ENCODE results near the gene LCP2. TPM values are rescaled to one million over a fixed set of nuclear protein-coding genes. Genes with fewer than 3 reads are reported as not detected.

Gene LCP2
- total RNA-seq, 1 donor from 2014 or later: 254 TPM

DNA sequence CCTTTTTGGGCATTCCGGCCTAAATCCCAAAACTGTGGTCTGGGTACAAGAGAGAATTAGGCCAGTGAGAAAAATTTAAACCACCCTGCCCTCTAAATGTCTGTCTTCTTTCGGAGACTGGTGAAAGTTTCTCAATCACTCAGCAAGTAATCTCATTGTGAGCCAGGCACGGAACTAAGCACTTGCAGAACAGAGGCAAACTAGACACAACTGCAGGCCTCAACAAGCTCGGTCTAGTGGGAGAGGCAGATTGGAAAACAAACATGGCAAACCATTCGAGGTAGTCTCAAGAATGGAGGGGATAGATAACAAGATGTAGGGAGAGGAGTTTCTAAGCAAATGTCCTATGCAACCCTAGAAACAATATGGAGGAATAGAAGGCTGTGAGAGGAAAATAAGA lies 73.7 kb downstream of the LCP2 start:
- Mint-ChIP-seq H3K4me3 (ENCODE audit: low read depth) (no peak overlapping the region), H3K27me3 (ENCODE audit: low read depth) (no peaks in the 10 kb centered on the region), H3K36me3 (ENCODE audit: low read depth) (no peaks in the 10 kb centered on the region), H3K9me3 (no peaks in the 10 kb centered on the region), H3K27ac (no peak overlapping the region), H3K4me1 (ENCODE audit: low read depth) (peaks cover 3% of the 10 kb centered on the region)
- no peak for DNase-seq (ENCODE audit: low spot score)
- intact Hi-C loops (cut with micrococcal nuclease): no loop called here

DNA sequence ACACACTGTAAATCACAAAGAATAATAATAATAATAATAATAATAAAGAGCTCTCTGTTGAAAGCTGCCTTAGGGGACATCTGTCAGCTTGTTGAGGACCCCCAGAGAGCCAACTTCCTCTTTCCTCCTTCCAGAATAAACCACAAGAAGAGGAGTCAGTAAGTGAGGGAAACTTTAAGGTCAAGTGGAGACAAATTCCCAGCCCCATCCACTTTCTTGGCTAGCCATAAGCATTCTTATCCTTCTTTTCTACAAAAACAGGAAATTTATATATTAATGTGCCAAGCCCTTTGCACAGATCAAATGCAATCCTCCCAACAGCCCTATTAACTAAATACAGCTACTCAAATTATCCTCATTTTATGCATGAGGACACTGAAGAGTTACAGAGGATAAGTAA lies 74.2 kb downstream of the LCP2 start:
- Mint-ChIP-seq H3K36me3 (ENCODE audit: low read depth) (no peaks in the 10 kb centered on the region), H3K27me3 (ENCODE audit: low read depth) (no peaks in the 10 kb centered on the region), H3K27ac (no peak overlapping the region), H3K9me3 (no peaks in the 10 kb centered on the region), H3K4me1 (ENCODE audit: low read depth) (peaks cover 3% of the 10 kb centered on the region), H3K4me3 (ENCODE audit: low read depth) (no peak overlapping the region)
- DNase-seq (ENCODE audit: low spot score): no peak
- intact Hi-C loops (cut with micrococcal nuclease): no loop called here

- Mint-ChIP-seq H3K9me3 (no peaks in the 10 kb centered on the region), H3K4me1 (ENCODE audit: low read depth) (peaks cover 3% of the 10 kb centered on the region), H3K27me3 (ENCODE audit: low read depth) (no peaks in the 10 kb centered on the region), H3K4me3 (ENCODE audit: low read depth) (no peak overlapping the region), H3K27ac (no peak overlapping the region), H3K36me3 (ENCODE audit: low read depth) (no peaks in the 10 kb centered on the region)
- intact Hi-C loops (cut with micrococcal nuclease): no loop called here
- no peak for DNase-seq (ENCODE audit: low spot score)
These were observed 76.2 kb downstream of the LCP2 start for GRCh38 chr5:170221327-170221741.

DNA sequence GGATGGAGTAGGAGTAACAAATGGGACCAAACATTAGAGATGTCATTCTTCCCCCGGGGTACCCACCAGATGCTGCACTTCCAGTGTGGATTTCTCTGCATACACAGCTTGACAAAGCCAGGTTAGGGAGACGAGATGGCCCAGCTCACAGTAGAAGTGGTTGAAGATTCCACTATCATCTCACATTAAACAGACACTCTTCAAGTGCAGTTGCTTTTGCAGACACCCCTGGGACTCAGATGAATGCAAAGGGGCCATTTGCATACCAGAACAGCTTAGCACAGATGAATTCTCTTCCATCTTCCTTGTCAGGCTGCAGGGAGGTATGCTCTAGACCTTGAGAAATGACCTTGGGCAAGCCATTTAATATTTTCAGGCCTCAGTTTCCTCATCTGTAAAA lies 77.4 kb downstream of the LCP2 start:
- Mint-ChIP-seq H3K4me3 (ENCODE audit: low read depth) (no peak overlapping the region), H3K27ac (no peak overlapping the region), H3K4me1 (ENCODE audit: low read depth) (no peaks in the 10 kb centered on the region), H3K9me3 (no peaks in the 10 kb centered on the region), H3K27me3 (ENCODE audit: low read depth) (peaks cover 6% of the 10 kb centered on the region), H3K36me3 (ENCODE audit: low read depth) (no peaks in the 10 kb centered on the region)
- intact Hi-C loops (cut with micrococcal nuclease): no loop called here
- DNase-seq (ENCODE audit: low spot score): no peak

DNA sequence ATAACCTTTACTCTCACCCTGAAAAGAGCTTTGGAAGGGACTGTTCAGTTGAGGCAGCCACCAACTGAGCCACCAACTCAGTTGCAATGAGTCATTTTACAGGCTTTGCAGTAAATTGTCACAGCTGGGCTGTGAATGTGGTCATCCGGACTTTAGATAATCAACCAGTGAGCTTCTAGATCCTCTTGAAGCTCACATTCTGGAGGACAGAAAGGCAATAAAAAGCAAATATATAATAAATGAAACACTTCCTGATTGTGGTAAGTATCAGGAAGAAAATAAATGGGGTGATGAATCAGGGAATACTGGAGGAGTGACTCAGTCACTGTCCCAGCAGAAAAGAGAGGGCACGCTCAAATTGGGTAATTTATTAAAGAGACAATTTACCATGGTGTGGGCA lies 78.0 kb downstream of the LCP2 start:
- Mint-ChIP-seq H3K9me3 (no peaks in the 10 kb centered on the region), H3K27ac (no peak overlapping the region), H3K27me3 (ENCODE audit: low read depth) (peaks cover 6% of the 10 kb centered on the region), H3K36me3 (ENCODE audit: low read depth) (no peaks in the 10 kb centered on the region), H3K4me1 (ENCODE audit: low read depth) (no peaks in the 10 kb centered on the region), H3K4me3 (ENCODE audit: low read depth) (no peak overlapping the region)
- intact Hi-C loops (cut with micrococcal nuclease): no loop called here
- no peak for DNase-seq (ENCODE audit: low spot score)

GRCh38 chr5:170218726-170219125 lies 78.9 kb downstream of the LCP2 start:
- no peak overlapping the region for H3K4me3 Mint-ChIP-seq (ENCODE audit: low read depth)
- no peaks in the 10 kb centered on the region for H3K9me3 Mint-ChIP-seq
- H3K36me3 Mint-ChIP-seq (ENCODE audit: low read depth): no peaks in the 10 kb centered on the region
- intact Hi-C loops (cut with micrococcal nuclease): no loop called here
- H3K4me1 Mint-ChIP-seq (ENCODE audit: low read depth): no peaks in the 10 kb centered on the region
- H3K27me3 Mint-ChIP-seq (ENCODE audit: low read depth): peaks cover 9% of the 10 kb centered on the region
- no peak for DNase-seq (ENCODE audit: low spot score)
- H3K27ac Mint-ChIP-seq: no peak overlapping the region

- Mint-ChIP-seq H3K36me3 (ENCODE audit: low read depth) (no peaks in the 10 kb centered on the region), H3K27me3 (ENCODE audit: low read depth) (peaks cover 13% of the 10 kb centered on the region), H3K9me3 (no peaks in the 10 kb centered on the region), H3K27ac (no peak overlapping the region), H3K4me1 (ENCODE audit: low read depth) (no peaks in the 10 kb centered on the region), H3K4me3 (ENCODE audit: low read depth) (no peak overlapping the region)
- no peak for DNase-seq (ENCODE audit: low spot score)
- intact Hi-C loops (cut with micrococcal nuclease): loop anchor here (2.0 kb wide), 1 partner anchor 117 kb away; no protein-coding TSS in a partner anchor
These were observed 79.7 kb downstream of the LCP2 start for GRCh38 chr5:170217831-170218230.

DNA sequence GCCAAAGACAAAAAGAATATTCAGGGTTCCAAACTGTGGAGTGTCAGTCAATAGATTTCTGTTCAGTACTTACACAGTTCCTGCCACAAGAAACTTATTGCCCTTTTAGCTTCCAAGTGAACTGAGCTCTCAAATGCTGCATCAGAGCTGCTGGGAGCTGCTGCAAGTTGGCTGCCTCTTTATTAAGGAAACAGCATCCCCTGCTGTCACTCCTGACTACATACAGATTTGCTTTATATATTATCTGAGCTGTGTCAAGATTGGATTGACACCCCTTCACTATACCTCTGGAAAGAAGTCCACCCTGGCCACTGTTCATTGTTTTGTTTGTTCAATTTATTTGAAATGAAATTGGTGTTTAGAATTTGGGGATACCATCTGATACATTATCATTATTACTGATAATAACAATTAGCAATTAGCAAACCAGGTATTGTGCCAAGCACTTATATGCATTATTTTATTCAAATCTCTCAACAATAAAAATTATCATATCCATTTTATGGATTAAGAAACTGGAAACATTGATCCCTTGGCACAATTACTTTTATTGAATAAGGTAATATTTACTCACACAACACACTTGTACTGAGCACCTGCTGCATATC lies 81.2 kb downstream of the LCP2 start:
- Mint-ChIP-seq H3K27me3 (ENCODE audit: low read depth) (peaks cover 15% of the 10 kb centered on the region), H3K9me3 (no peaks in the 10 kb centered on the region), H3K4me1 (ENCODE audit: low read depth) (no peaks in the 10 kb centered on the region), H3K27ac (no peak overlapping the region), H3K4me3 (ENCODE audit: low read depth) (no peak overlapping the region), H3K36me3 (ENCODE audit: low read depth) (no peaks in the 10 kb centered on the region)
- intact Hi-C loops (cut with micrococcal nuclease): loop anchor here (2.0 kb wide), 1 partner anchor 116 kb away; no protein-coding TSS in a partner anchor
- DNase-seq (ENCODE audit: low spot score): no peak

DNA sequence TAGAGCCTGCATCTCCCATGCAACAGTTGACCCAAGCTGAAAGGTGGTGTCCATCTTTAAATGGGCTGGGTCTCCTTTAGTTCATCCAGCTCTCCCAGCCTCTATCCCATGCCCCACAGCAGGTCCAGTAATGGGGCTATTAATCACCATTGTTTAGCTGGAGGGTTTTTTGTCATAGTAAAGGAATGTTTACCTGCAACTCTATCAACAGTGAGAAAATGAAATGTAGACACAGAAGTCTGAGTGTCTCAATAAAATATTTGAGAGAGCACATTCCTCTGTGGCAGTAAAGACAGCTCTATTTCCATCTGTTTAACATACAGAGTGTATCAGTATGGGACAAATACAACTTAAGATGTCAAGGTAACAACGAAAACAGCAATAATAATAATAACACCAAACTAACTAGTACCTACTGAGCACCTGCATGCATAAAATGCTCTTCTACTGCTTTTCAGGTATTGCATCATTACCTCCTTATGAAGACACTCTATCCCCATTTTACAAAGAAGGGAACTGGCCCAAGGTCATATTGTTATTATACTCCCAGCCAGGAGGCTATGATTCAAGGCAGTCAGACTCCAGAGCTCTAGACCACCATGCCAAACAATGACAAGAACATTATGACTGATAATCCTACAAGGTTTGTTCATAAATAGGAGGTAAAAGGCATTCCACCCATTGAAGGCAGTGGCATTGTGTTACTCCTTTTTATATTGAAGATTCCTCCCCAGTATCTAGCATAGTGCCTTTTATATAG lies 85.8 kb downstream of the LCP2 start:
- peaks cover 34% of the 10 kb centered on the region for H3K27me3 Mint-ChIP-seq (ENCODE audit: low read depth)
- H3K9me3 Mint-ChIP-seq: no peaks in the 10 kb centered on the region
- intact Hi-C loops (cut with micrococcal nuclease): no loop called here

DNA sequence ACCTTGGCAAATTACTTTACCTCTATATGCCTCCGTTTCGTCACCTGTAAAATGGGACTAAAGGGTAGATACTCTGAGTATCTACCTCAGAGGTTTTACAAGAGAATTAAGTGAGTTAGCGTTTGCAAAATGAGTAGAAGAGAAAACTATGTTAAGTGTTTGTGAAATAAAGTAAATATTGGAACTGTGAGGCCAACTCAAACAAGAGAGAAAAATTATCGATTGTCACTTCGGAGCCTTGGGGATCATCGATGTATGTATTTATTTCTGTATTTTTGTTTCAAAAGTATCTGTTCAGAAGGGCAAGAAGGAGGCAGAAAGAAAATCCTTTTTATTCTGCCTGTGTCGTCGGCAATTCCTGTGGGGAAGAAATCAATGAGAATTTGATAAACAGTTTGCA lies 90.6 kb downstream of the LCP2 start:
- H3K27ac Mint-ChIP-seq: no peak overlapping the region
- peaks cover 23% of the 10 kb centered on the region for H3K27me3 Mint-ChIP-seq (ENCODE audit: low read depth)
- no peaks in the 10 kb centered on the region for H3K4me1 Mint-ChIP-seq (ENCODE audit: low read depth)
- intact Hi-C loops (cut with micrococcal nuclease): no loop called here
- no peaks in the 10 kb centered on the region for H3K36me3 Mint-ChIP-seq (ENCODE audit: low read depth)
- no peak overlapping the region for H3K4me3 Mint-ChIP-seq (ENCODE audit: low read depth)
- H3K9me3 Mint-ChIP-seq: no peaks in the 10 kb centered on the region
- no peak for DNase-seq (ENCODE audit: low spot score)

More for the DNA sequence above, 85.8 kb downstream of the LCP2 start:
- Mint-ChIP-seq H3K36me3 (ENCODE audit: low read depth) (no peaks in the 10 kb centered on the region), H3K27ac (no peak overlapping the region), H3K4me1 (ENCODE audit: low read depth) (no peaks in the 10 kb centered on the region), H3K4me3 (ENCODE audit: low read depth) (no peak overlapping the region)
- DNase-seq (ENCODE audit: low spot score): no peak

GRCh38 chr5:170206216-170206615 lies 91.4 kb downstream of the LCP2 start:
- Mint-ChIP-seq H3K4me1 (ENCODE audit: low read depth) (no peaks in the 10 kb centered on the region), H3K4me3 (ENCODE audit: low read depth) (no peak overlapping the region), H3K36me3 (ENCODE audit: low read depth) (no peaks in the 10 kb centered on the region), H3K27me3 (ENCODE audit: low read depth) (peaks cover 21% of the 10 kb centered on the region), H3K27ac (no peak overlapping the region), H3K9me3 (no peaks in the 10 kb centered on the region)
- intact Hi-C loops (cut with micrococcal nuclease): no loop called here
- no peak for DNase-seq (ENCODE audit: low spot score)

GRCh38 chr5:170204202-170204601 lies 93.4 kb downstream of the LCP2 start:
- no peaks in the 10 kb centered on the region for H3K36me3 Mint-ChIP-seq (ENCODE audit: low read depth)
- peaks cover 6% of the 10 kb centered on the region for H3K27me3 Mint-ChIP-seq (ENCODE audit: low read depth)
- no peak overlapping the region for H3K27ac Mint-ChIP-seq
- intact Hi-C loops (cut with micrococcal nuclease): no loop called here
- no peak for DNase-seq (ENCODE audit: low spot score)
- H3K4me3 Mint-ChIP-seq (ENCODE audit: low read depth): no peak overlapping the region
- H3K4me1 Mint-ChIP-seq (ENCODE audit: low read depth): no peaks in the 10 kb centered on the region
- no peaks in the 10 kb centered on the region for H3K9me3 Mint-ChIP-seq

DNA sequence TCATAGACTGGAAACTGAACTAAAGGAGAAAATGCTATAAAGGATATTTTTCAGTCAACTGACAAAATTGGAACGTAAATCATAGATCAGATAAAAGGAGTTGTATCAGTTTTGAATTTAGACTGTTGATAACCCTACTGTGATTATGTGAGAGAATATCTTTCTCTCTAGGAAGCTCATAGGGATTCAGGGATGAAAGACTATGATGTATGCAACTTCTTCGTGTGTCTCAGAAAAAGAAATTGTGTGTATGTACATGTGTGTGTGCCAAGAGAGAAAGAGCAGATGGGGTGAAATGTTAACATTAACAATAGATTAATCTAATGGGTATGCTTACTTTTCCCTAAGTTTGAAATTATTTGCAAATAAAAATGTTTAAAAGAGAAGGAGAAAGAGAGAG lies 95.5 kb downstream of the LCP2 start:
- peaks cover 3% of the 10 kb centered on the region for H3K27me3 Mint-ChIP-seq (ENCODE audit: low read depth)
- no peak overlapping the region for H3K4me3 Mint-ChIP-seq (ENCODE audit: low read depth)
- intact Hi-C loops (cut with micrococcal nuclease): no loop called here
- no peaks in the 10 kb centered on the region for H3K4me1 Mint-ChIP-seq (ENCODE audit: low read depth)
- H3K9me3 Mint-ChIP-seq: no peaks in the 10 kb centered on the region
- DNase-seq (ENCODE audit: low spot score): no peak
- H3K27ac Mint-ChIP-seq: no peak overlapping the region
- no peaks in the 10 kb centered on the region for H3K36me3 Mint-ChIP-seq (ENCODE audit: low read depth)

Data from activated T-helper 2 cell treated with anti-CD3 and anti-CD28 coated beads, Interferon-gamma antibody, Interleukin-2, Interleukin-4, amounts not matched to agents 10 μg/mL and 5 μg/mL and 100 μg/mL, durations not matched to agents 14 hours and 24 hours and 36 hours (primary cell).